ENCODE results near the gene DGKI. TPM values are rescaled to one million over a fixed set of nuclear protein-coding genes. Genes with fewer than 3 reads are reported as not detected.

Gene DGKI
- total RNA-seq, 1 experiment from 2014 or later, result 0.15 TPM

DNA sequence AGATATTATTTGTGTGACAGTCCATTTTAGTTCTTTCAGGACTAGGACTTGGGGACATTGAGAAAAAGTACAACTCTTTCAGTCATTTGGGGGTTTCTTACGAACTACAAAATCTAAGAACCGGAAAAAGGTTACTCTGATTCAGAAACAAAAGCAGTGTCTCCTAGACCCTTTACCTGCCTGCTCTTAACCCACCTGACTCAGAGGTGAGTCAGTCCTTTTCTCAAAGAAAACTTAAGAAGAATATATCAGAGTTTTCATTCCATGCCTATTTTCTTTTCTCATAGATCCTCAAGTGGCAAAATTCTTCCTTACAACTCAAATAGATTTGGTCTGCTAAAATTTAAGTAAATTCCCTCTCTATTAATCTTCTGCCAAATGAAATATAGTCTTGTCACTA, 388.4 kb downstream of the DGKI start (continued):
- TF ChIP-seq CTCF (IDR thresholded peaks at IDR 0.05 in 2 of 3, conservative IDR thresholded peaks at IDR 0.05 in 1 of 3; ENCODE audit: borderline replicate concordance in 1 of 3, insufficient read depth in 1 of 3, low read depth in 2 of 3, low read length in 2 of 3) (no peak), EZH2phosphoT487 (IDR thresholded peaks at IDR 0.05; ENCODE audit: borderline replicate concordance) (no peak), SIN3A (IDR thresholded peaks at IDR 0.05; ENCODE audit: low read depth) (no peak), EGR1 (IDR thresholded peaks at IDR 0.05; ENCODE audit: low read depth) (no peak)

GRCh38 chr7:137454767-137455166, 392.0 kb downstream of the DGKI start:
- Histone ChIP-seq H3K9me3 (ENCODE audit: control insufficient read depth in 1 of 2, insufficient read depth in 1 of 2, low read depth in 1 of 2, low read length in 2 of 2) (no peaks in the 10 kb centered on the region), H3K9ac (ENCODE audit: low read length) (no peak overlapping the region), H3K4me1 (ENCODE audit: control insufficient read depth in 1 of 2, insufficient read depth in 2 of 2, low read length in 2 of 2) (no peaks in the 10 kb centered on the region), H3K79me2 (ENCODE audit: insufficient read depth, low read length) (no peaks in the 10 kb centered on the region), H2AFZ (ENCODE audit: low read depth, low read length, poor library complexity, severe bottlenecking) (no peak overlapping the region), H3K4me2 (ENCODE audit: low read length) (no peak overlapping the region), H4K20me1 (ENCODE audit: insufficient read depth) (no peaks in the 10 kb centered on the region), H3K9me2 (ENCODE audit: insufficient read depth) (no peaks in the 10 kb centered on the region), H3K36me3 (ENCODE audit: control insufficient read depth in 1 of 2, insufficient read depth in 2 of 2, low read length in 2 of 2) (no peaks in the 10 kb centered on the region), H3K4me3 (replicated peaks in 1 of 2; ENCODE audit: low read depth in 1 of 2, low read length in 2 of 2) (no peak overlapping the region), H3K27me3 (ENCODE audit: insufficient read depth, low read length) (no peaks in the 10 kb centered on the region), H3K27ac (ENCODE audit: low read depth, low read length) (no peak overlapping the region)
- CTCF ChIA-PET, result interaction anchor here (1.5 kb wide), 1 partner anchor 9 kb away, joined by 4 read pairs; no protein-coding TSS in a partner anchor
- intact Hi-C loops (cut with micrococcal nuclease), result loop anchor here (5.0 kb wide), 4 partner anchors 1047 to 1782 kb away; no protein-coding TSS in a partner anchor
- no TSS peak for BruUV-seq (replicated peaks)
- ATAC-seq, result no peak
- no peak for TF ChIP-seq FOSL1 (IDR thresholded peaks at IDR 0.05; ENCODE audit: low read depth)
- TF ChIP-seq, protein P1, sequence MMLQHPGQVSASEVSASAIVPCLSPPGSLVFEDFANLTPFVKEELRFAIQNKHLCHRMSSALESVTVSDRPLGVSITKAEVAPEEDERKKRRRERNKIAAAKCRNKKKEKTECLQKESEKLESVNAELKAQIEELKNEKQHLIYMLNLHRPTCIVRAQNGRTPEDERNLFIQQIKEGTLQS (IDR thresholded peaks at IDR 0.05), result no peak
- no peak for TF ChIP-seq SP1 (IDR thresholded peaks at IDR 0.05; ENCODE audit: low read depth)
- TF ChIP-seq EZH2 (IDR thresholded peaks at IDR 0.05), result no peak
- TF ChIP-seq MAX (IDR thresholded peaks at IDR 0.05), result no peak
- TF ChIP-seq YY1 (IDR thresholded peaks at IDR 0.05; ENCODE audit: extremely low read depth, insufficient replicate concordance, low read depth, low read length), result no peak
- no peak for TF ChIP-seq SRF (IDR thresholded peaks at IDR 0.05; ENCODE audit: low read depth)
- TF ChIP-seq CEBPB (IDR thresholded peaks at IDR 0.05; ENCODE audit: low read depth), result no peak
- TF ChIP-seq CBX3 (IDR thresholded peaks at IDR 0.05; ENCODE audit: low read depth), result no peak
- no peak for TF ChIP-seq EZH2phosphoT487 (IDR thresholded peaks at IDR 0.05; ENCODE audit: borderline replicate concordance)
- no peak for TF ChIP-seq EGR1 (IDR thresholded peaks at IDR 0.05; ENCODE audit: low read depth)
- no peak for TF ChIP-seq SIN3A (IDR thresholded peaks at IDR 0.05; ENCODE audit: low read depth)
- TF ChIP-seq RAD21 (IDR thresholded peaks at IDR 0.05; ENCODE audit: low read depth), result no peak
- TF ChIP-seq REST (IDR thresholded peaks at IDR 0.05; ENCODE audit: low read depth), result no peak
- TF ChIP-seq, protein P2, sequence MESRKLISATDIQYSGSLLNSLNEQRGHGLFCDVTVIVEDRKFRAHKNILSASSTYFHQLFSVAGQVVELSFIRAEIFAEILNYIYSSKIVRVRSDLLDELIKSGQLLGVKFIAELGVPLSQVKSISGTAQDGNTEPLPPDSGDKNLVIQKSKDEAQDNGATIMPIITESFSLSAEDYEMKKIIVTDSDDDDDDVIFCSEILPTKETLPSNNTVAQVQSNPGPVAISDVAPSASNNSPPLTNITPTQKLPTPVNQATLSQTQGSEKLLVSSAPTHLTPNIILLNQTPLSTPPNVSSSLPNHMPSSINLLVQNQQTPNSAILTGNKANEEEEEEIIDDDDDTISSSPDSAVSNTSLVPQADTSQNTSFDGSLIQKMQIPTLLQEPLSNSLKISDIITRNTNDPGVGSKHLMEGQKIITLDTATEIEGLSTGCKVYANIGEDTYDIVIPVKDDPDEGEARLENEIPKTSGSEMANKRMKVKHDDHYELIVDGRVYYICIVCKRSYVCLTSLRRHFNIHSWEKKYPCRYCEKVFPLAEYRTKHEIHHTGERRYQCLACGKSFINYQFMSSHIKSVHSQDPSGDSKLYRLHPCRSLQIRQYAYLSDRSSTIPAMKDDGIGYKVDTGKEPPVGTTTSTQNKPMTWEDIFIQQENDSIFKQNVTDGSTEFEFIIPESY (IDR thresholded peaks at IDR 0.05; ENCODE audit: extremely low read depth, insufficient replicate concordance, low read length), result no peak
- POLR2A ChIA-PET, result no interaction called here
- DNase-seq (ENCODE audit: low read depth, low spot score), result no peak
- RAD21 ChIA-PET (ENCODE audit: low non-redundant PET in 1 of 2, low total read pairs in 2 of 2, uncharacterized antibody in 2 of 2, unreplicated experiment in 2 of 2), result no interaction called here

Data from HCT116 (cell line).